ENCODE measurements around the gene NBEAL1. TPM values are rescaled to one million over a fixed set of nuclear protein-coding genes. Genes with fewer than 3 reads are reported as not detected.

Gene NBEAL1
- total RNA-seq, 2 donors from 2014 or later, result 29.6 to 31.6 TPM

- no peak for DNase-seq
These were observed 28.6 kb downstream of the NBEAL1 start for GRCh38 chr2:203043226-203043625.

GRCh38 chr2:203045867-203046266 lies 31.2 kb downstream of the NBEAL1 start:
- no peak for DNase-seq
- 95 to 100% methylated on average over 1 of the region's 1 CpG for WGBS, 2 donors
- H3K36me3 ChIP-seq (replicated peaks in 1 of 2; ENCODE audit: insufficient read depth in 1 of 2, low read depth in 2 of 2), result peaks cover 0 to 2% of the 10 kb centered on the region in 2 donors

More at GRCh38 chr2:203043226-203043625, 28.6 kb downstream of the NBEAL1 start:
- 93 to 97% methylated on average over 2 of the region's 2 CpGs for WGBS, 2 donors
- H3K4me1 ChIP-seq, result no peaks in the 10 kb centered on the region
- H3K27ac ChIP-seq, result no peak overlapping the region
- no peak for ATAC-seq
- no peak overlapping the region for H3K4me3 ChIP-seq
- H3K9me3 ChIP-seq, result no peaks in the 10 kb centered on the region
- intact Hi-C loops (cut with DNase I), result no loop called here
- no peaks in the 10 kb centered on the region for H3K36me3 ChIP-seq (replicated peaks in 1 of 2; ENCODE audit: insufficient read depth in 1 of 2, low read depth in 2 of 2)
- no peaks in the 10 kb centered on the region for H3K27me3 ChIP-seq
- TF ChIP-seq POLR2A (IDR thresholded peaks at IDR 0.05), result no peak
- TF ChIP-seq, protein P1, sequence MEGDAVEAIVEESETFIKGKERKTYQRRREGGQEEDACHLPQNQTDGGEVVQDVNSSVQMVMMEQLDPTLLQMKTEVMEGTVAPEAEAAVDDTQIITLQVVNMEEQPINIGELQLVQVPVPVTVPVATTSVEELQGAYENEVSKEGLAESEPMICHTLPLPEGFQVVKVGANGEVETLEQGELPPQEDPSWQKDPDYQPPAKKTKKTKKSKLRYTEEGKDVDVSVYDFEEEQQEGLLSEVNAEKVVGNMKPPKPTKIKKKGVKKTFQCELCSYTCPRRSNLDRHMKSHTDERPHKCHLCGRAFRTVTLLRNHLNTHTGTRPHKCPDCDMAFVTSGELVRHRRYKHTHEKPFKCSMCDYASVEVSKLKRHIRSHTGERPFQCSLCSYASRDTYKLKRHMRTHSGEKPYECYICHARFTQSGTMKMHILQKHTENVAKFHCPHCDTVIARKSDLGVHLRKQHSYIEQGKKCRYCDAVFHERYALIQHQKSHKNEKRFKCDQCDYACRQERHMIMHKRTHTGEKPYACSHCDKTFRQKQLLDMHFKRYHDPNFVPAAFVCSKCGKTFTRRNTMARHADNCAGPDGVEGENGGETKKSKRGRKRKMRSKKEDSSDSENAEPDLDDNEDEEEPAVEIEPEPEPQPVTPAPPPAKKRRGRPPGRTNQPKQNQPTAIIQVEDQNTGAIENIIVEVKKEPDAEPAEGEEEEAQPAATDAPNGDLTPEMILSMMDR (IDR thresholded peaks at IDR 0.05), result no peak

DNA sequence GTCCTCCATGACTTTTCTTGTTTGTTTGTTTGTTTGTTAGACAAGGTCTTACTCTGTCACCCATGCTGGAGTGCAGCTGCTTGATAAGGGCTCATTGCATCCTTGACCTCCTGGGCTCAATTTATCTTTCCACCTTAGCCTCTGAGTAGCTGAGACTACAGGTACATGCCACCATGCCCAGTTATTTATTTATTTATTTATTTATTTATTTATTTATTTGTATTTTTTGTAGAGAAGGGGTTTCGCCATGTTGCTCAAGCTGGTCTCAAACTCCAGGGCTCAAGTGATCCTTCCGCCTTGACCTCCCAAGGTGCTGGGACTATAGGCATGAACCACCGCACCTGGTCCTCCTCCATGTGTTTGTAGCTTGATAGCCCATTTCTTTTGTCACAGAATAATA lies 37.9 kb downstream of the NBEAL1 start:
- Histone ChIP-seq H3K27me3 (no peaks in the 10 kb centered on the region), H3K4me1 (no peaks in the 10 kb centered on the region), H3K9me3 (no peaks in the 10 kb centered on the region), H3K27ac (no peak overlapping the region), H3K36me3 (replicated peaks in 1 of 2; ENCODE audit: insufficient read depth in 1 of 2, low read depth in 2 of 2) (peaks cover 0 to 2% of the 10 kb centered on the region in 2 donors), H3K4me3 (no peak overlapping the region)
- intact Hi-C loops (cut with DNase I), result no loop called here
- DNase-seq (no peak), ATAC-seq (no peak)
- WGBS, 2 donors, result 98% methylated on average over 3 of the region's 3 CpGs
- no peak for TF ChIP-seq POLR2A (IDR thresholded peaks at IDR 0.05)
- TF ChIP-seq, protein P1 (IDR thresholded peaks at IDR 0.05), result no peak

More at GRCh38 chr2:203045867-203046266, 31.2 kb downstream of the NBEAL1 start:
- no peak for ATAC-seq
- intact Hi-C loops (cut with DNase I), result no loop called here
- Histone ChIP-seq H3K27ac (no peak overlapping the region), H3K9me3 (no peaks in the 10 kb centered on the region), H3K4me3 (no peak overlapping the region), H3K27me3 (no peaks in the 10 kb centered on the region), H3K4me1 (no peaks in the 10 kb centered on the region)
- no peak for TF ChIP-seq POLR2A (IDR thresholded peaks at IDR 0.05)
- TF ChIP-seq, protein P1 (IDR thresholded peaks at IDR 0.05), result no peak

DNA sequence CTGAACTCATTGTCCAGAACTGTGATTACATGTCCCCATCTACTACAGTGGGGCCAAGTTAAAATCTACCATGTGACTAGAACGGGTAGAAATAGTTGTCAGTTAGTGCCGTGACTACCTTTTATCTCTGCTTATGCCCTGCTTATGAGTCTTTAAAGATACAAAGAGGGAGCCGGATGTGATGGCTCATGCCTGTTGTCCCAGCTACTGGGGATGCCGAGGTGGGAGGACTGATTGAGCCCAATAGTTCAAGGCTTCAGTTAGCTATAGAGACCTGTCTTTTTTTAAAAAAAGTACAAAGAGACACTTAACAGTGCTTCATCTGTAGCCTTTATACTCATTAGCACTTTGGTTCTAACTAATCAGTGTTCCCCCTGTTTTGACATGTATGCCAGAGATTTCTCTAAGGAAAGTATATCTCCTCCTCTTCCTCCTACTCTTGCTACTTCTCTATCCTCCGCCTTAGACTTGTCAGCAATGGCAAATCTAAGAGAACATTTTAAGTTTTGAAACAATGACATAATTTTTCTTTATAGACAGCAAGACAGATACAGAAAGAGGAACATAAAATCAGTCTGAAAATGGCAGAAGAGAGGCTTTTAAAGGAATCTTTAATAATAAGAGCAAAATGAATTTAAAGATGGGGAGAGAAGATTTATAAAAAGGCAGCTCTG lies 45.0 kb downstream of the NBEAL1 start:
- Histone ChIP-seq H3K4me1 (no peaks in the 10 kb centered on the region), H3K4me3 (no peak overlapping the region), H3K36me3 (replicated peaks in 1 of 2; ENCODE audit: insufficient read depth in 1 of 2, low read depth in 2 of 2) (no peaks in the 10 kb centered on the region), H3K27ac (no peak overlapping the region), H3K27me3 (no peaks in the 10 kb centered on the region), H3K9me3 (no peaks in the 10 kb centered on the region)
- intact Hi-C loops (cut with DNase I), result no loop called here
- TF ChIP-seq POLR2A (IDR thresholded peaks at IDR 0.05), result no peak
- TF ChIP-seq, protein P1 (IDR thresholded peaks at IDR 0.05), result no peak
- DNase-seq, result no peak
- no peak for ATAC-seq
- 94% methylated on average over 5 of the region's 5 CpGs for WGBS, 2 donors

- Histone ChIP-seq H3K36me3 (replicated peaks in 1 of 2; ENCODE audit: insufficient read depth in 1 of 2, low read depth in 2 of 2) (no peaks in the 10 kb centered on the region), H3K4me1 (no peaks in the 10 kb centered on the region), H3K4me3 (no peak overlapping the region), H3K27me3 (no peaks in the 10 kb centered on the region), H3K27ac (no peak overlapping the region), H3K9me3 (no peaks in the 10 kb centered on the region)
- WGBS, 2 donors, result 67 to 71% methylated on average over 4 of the region's 4 CpGs
- peak; percentile 65 for ATAC-seq
- intact Hi-C loops (cut with DNase I), result no loop called here
- TF ChIP-seq, protein P1 (IDR thresholded peaks at IDR 0.05), result no peak
- TF ChIP-seq POLR2A (IDR thresholded peaks at IDR 0.05), result no peak
- DNase-seq, result no peak
These were observed 46.7 kb downstream of the NBEAL1 start for GRCh38 chr2:203061346-203061745.
